HepG2 (cell line): ENCODE data around the gene AKAP8L. TPM values are rescaled to one million over a fixed set of nuclear protein-coding genes. Genes with fewer than 3 reads are reported as not detected.

Experiments
- CBFB ChIP-seq: sonication (generic); formaldehyde crosslinking; IDR thresholded peaks from 2 replicates; pipeline ENCODE4 v1.4.0; 2020; ENCODE audit warnings: missing genetic modification reagents
- FIP1L1 ChIP-seq: fragments of 200-400 bp; formaldehyde crosslinking; IDR thresholded peaks from 2 replicates; pipeline ENCODE4 v1.6.1; 2018; ENCODE audit warnings: low read depth, mild to moderate bottlenecking, low read length, moderate library complexity, borderline replicate concordance; ENCODE audit not compliant: insufficient read depth
- HES4 ChIP-seq: sonication (generic); formaldehyde crosslinking; IDR thresholded peaks from 2 replicates; pipeline ENCODE4 v1.9.0; 2021; ENCODE audit warnings: mild to moderate bottlenecking, missing genetic modification reagents, borderline replicate concordance
- KDM2A ChIP-seq: sonication (generic); formaldehyde crosslinking; IDR thresholded peaks from 2 replicates; pipeline ENCODE4 v1.4.0; 2020; ENCODE audit warnings: low read depth, missing genetic modification reagents, borderline replicate concordance
- NFYB ChIP-seq: sonication (generic); formaldehyde crosslinking; IDR thresholded peaks from 2 replicates; pipeline ENCODE4 v1.4.0; 2020; ENCODE audit warnings: missing genetic modification reagents
- RFXANK ChIP-seq: IDR thresholded peaks from 2 replicates; pipeline ENCODE4 v1.6.1; 2016
- polyA plus RNA-seq, 8 experiments: library from polyadenylated mRNA; depleted of rRNA in 3 of 8; stranded (reverse) in 7 of 8; unstranded in 1 of 8; fragments of >200 nt; fragmentation: Illumina TruSeq in 4 of 8; extraction: Trizol in 4 of 8; gene quantifications; 2 replicates each; pipeline versions ENCODE4 v1.2.1 to v1.2.3, GENCODE V29; 2011 to 2016; ENCODE audit warnings: low read depth in 4 of 8, missing spikeins in 1 of 8, mixed read lengths in 1 of 8; ENCODE audit not compliant: insufficient read depth in 1 of 8
- total RNA-seq, 5 experiments: library from RNA; depleted of rRNA; stranded (reverse); fragments of >200 nt; fragmentation: Illumina TruSeq; extraction: Trizol; gene quantifications; 2 replicates each; pipeline ENCODE4 v1.2.3, GENCODE V29; 2016; ENCODE audit warnings: low read depth in 1 of 5
- TF ChIP-seq, protein P1 (sequence below): sonication (generic); formaldehyde crosslinking; IDR thresholded peaks from 2 replicates; pipeline ENCODE4 v1.5.0; 2020; ENCODE audit warnings: mild to moderate bottlenecking, missing genetic modification reagents, borderline replicate concordance
- TF ChIP-seq, protein P2 (sequence below): IDR thresholded peaks from 2 replicates; pipeline ENCODE4 v1.6.1; 2016; ENCODE audit warnings: low read depth
- TF ChIP-seq, protein P3 (sequence below): IDR thresholded peaks from 2 replicates; pipeline ENCODE4 v1.4.0; 2020; ENCODE audit warnings: mild to moderate bottlenecking, missing genetic modification reagents
- TF ChIP-seq, protein P4 (sequence below): sonication (generic); formaldehyde crosslinking; IDR thresholded peaks from 2 replicates; pipeline ENCODE4 v1.5.0; 2020; ENCODE audit warnings: missing genetic modification reagents
- TF ChIP-seq, protein P5 (sequence below): sonication (generic); formaldehyde crosslinking; IDR thresholded peaks from 2 replicates; pipeline ENCODE4 v1.4.0; 2020; ENCODE audit warnings: mild to moderate bottlenecking, missing genetic modification reagents

The AKAP8L gene
- total and polyA plus RNA-seq, 2 of the 13 experiments (the other 11 are each of a cell fraction or from before 2014, with no cell fraction given) = 48.2 to 49.6 TPM

DNA sequence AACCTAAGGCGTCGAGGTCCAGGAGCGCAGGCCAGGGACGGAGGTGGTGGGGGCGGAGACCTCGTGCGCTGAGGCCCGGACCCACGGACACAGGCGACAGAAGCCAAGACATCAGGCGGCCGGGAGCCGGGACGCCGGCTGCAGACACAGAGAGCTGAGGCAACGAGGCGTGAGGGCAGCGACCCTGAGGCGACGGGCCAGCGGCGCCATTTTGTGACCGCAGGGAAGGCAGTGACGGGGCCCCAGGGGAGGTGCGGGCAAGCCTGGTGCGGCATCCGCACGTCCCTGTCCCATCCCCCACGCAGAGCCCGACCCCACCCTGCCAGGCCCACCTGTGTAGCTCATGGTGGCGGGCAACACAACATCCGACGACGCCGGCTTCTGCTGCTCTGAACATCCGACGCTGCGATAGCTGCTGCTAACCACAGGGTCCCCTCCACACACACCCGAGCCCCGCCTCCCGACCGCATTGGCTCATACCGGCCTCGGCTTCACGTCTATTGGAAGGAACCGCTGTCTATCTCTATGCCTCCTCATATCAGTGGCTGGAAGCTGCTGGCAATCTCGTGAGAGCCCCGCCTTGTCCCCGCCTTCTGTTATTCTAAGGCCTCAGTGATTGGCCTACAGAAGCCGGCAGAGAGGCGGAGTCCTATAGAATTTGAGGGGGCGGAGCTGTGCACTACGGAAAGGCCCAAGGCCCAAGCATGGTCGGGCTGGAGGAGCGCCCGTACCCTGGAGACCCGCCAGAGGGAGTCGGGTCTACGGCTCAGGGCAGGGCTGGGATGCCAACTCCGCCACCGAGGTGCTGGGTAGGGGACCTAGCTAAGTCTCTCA, at the start of gene AKAP8L (continued):
- TF ChIP-seq, protein P1, sequence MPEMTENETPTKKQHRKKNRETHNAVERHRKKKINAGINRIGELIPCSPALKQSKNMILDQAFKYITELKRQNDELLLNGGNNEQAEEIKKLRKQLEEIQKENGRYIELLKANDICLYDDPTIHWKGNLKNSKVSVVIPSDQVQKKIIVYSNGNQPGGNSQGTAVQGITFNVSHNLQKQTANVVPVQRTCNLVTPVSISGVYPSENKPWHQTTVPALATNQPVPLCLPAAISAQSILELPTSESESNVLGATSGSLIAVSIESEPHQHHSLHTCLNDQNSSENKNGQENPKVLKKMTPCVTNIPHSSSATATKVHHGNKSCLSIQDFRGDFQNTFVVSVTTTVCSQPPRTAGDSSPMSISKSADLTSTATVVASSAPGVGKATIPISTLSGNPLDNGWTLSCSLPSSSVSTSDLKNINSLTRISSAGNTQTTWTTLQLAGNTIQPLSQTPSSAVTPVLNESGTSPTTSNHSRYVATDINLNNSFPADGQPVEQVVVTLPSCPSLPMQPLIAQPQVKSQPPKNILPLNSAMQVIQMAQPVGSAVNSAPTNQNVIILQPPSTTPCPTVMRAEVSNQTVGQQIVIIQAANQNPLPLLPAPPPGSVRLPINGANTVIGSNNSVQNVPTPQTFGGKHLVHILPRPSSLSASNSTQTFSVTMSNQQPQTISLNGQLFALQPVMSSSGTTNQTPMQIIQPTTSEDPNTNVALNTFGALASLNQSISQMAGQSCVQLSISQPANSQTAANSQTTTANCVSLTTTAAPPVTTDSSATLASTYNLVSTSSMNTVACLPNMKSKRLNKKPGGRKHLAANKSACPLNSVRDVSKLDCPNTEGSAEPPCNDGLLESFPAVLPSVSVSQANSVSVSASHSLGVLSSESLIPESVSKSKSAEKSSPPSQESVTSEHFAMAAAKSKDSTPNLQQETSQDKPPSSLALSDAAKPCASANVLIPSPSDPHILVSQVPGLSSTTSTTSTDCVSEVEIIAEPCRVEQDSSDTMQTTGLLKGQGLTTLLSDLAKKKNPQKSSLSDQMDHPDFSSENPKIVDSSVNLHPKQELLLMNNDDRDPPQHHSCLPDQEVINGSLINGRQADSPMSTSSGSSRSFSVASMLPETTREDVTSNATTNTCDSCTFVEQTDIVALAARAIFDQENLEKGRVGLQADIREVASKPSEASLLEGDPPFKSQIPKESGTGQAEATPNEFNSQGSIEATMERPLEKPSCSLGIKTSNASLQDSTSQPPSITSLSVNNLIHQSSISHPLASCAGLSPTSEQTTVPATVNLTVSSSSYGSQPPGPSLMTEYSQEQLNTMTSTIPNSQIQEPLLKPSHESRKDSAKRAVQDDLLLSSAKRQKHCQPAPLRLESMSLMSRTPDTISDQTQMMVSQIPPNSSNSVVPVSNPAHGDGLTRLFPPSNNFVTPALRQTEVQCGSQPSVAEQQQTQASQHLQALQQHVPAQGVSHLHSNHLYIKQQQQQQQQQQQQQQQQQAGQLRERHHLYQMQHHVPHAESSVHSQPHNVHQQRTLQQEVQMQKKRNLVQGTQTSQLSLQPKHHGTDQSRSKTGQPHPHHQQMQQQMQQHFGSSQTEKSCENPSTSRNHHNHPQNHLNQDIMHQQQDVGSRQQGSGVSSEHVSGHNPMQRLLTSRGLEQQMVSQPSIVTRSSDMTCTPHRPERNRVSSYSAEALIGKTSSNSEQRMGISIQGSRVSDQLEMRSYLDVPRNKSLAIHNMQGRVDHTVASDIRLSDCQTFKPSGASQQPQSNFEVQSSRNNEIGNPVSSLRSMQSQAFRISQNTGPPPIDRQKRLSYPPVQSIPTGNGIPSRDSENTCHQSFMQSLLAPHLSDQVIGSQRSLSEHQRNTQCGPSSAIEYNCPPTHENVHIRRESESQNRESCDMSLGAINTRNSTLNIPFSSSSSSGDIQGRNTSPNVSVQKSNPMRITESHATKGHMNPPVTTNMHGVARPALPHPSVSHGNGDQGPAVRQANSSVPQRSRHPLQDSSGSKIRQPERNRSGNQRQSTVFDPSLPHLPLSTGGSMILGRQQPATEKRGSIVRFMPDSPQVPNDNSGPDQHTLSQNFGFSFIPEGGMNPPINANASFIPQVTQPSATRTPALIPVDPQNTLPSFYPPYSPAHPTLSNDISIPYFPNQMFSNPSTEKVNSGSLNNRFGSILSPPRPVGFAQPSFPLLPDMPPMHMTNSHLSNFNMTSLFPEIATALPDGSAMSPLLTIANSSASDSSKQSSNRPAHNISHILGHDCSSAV (CRISPR knock-in tag) = no peak
- TF ChIP-seq FIP1L1 (no peak), RFXANK (CRISPR knock-in tag) (no peak; the same call in 1 of the 2 replicates), NFYB (CRISPR knock-in tag) (peak; percentile 99), CBFB (CRISPR knock-in tag) (no peak; the same call in 1 of the 2 replicates), KDM2A (CRISPR knock-in tag) (peak; percentile 99), HES4 (CRISPR knock-in tag) (peak; percentile 82; the same call in 1 of the 2 replicates)
- TF ChIP-seq, protein P2, sequence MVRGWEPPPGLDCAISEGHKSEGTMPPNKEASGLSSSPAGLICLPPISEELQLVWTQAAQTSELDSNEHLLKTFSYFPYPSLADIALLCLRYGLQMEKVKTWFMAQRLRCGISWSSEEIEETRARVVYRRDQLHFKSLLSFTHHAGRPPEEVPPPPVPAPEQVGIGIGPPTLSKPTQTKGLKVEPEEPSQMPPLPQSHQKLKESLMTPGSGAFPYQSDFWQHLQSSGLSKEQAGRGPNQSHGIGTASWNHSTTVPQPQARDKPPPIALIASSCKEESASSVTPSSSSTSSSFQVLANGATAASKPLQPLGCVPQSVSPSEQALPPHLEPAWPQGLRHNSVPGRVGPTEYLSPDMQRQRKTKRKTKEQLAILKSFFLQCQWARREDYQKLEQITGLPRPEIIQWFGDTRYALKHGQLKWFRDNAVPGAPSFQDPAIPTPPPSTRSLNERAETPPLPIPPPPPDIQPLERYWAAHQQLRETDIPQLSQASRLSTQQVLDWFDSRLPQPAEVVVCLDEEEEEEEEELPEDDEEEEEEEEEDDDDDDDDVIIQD (CRISPR knock-in tag) = peak; percentile 70; the same call in 1 of the 2 replicates
- TF ChIP-seq, protein P3, sequence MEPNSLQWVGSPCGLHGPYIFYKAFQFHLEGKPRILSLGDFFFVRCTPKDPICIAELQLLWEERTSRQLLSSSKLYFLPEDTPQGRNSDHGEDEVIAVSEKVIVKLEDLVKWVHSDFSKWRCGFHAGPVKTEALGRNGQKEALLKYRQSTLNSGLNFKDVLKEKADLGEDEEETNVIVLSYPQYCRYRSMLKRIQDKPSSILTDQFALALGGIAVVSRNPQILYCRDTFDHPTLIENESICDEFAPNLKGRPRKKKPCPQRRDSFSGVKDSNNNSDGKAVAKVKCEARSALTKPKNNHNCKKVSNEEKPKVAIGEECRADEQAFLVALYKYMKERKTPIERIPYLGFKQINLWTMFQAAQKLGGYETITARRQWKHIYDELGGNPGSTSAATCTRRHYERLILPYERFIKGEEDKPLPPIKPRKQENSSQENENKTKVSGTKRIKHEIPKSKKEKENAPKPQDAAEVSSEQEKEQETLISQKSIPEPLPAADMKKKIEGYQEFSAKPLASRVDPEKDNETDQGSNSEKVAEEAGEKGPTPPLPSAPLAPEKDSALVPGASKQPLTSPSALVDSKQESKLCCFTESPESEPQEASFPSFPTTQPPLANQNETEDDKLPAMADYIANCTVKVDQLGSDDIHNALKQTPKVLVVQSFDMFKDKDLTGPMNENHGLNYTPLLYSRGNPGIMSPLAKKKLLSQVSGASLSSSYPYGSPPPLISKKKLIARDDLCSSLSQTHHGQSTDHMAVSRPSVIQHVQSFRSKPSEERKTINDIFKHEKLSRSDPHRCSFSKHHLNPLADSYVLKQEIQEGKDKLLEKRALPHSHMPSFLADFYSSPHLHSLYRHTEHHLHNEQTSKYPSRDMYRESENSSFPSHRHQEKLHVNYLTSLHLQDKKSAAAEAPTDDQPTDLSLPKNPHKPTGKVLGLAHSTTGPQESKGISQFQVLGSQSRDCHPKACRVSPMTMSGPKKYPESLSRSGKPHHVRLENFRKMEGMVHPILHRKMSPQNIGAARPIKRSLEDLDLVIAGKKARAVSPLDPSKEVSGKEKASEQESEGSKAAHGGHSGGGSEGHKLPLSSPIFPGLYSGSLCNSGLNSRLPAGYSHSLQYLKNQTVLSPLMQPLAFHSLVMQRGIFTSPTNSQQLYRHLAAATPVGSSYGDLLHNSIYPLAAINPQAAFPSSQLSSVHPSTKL (CRISPR knock-in tag) = no peak
- TF ChIP-seq, protein P4, sequence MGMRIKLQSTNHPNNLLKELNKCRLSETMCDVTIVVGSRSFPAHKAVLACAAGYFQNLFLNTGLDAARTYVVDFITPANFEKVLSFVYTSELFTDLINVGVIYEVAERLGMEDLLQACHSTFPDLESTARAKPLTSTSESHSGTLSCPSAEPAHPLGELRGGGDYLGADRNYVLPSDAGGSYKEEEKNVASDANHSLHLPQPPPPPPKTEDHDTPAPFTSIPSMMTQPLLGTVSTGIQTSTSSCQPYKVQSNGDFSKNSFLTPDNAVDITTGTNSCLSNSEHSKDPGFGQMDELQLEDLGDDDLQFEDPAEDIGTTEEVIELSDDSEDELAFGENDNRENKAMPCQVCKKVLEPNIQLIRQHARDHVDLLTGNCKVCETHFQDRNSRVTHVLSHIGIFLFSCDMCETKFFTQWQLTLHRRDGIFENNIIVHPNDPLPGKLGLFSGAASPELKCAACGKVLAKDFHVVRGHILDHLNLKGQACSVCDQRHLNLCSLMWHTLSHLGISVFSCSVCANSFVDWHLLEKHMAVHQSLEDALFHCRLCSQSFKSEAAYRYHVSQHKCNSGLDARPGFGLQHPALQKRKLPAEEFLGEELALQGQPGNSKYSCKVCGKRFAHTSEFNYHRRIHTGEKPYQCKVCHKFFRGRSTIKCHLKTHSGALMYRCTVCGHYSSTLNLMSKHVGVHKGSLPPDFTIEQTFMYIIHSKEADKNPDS (CRISPR knock-in tag) = 0 out of 2 replicates have a peak, but pooled peaks have one; percentile 69
- TF ChIP-seq, protein P5, sequence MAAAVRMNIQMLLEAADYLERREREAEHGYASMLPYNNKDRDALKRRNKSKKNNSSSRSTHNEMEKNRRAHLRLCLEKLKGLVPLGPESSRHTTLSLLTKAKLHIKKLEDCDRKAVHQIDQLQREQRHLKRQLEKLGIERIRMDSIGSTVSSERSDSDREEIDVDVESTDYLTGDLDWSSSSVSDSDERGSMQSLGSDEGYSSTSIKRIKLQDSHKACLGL = no peak; the same call in 1 of the 2 replicates
